ENCODE data around the gene NAA50. TPM values are rescaled to one million over a fixed set of nuclear protein-coding genes. Genes with fewer than 3 reads are reported as not detected.

The NAA50 gene
- total RNA-seq, 4 donors from 2014 or later, result 127 to 172 (median 147) TPM

DNA sequence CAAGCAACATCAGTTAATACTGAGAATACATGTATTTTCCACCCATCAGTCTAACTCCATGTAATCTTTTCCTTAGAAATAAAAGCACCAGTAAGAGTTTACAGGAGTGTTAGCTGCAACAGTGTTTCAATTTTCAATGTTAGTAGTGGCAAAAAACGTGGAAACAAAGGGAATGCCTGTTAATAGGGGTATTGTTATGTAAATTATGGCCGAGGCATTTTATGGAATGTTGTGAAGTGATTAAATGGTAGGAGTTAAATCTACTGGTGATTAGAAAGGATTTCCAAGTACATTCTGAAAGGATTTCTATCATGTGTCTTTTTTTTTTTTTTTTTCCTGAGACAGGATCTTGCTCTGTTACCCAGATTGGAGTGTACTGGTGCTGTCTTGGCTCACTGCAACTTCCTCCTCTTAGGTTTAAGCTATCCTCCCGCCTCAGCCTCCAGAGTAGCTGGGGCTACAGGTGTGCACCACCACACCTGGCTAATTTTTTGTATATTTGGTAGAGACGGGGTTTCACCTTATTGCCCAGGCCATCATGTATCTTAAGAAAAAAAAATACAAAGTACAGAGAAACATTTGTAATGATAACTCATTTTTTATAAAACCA is 7.4 kb upstream of the NAA50 start:
- peaks cover 0 to 27% (median 2%) of the 10 kb centered on the region in 3 donors for H3K4me1 ChIP-seq
- no peak for ATAC-seq
- H3K27me3 ChIP-seq, result no peaks in the 10 kb centered on the region
- no peak overlapping the region for H3K27ac ChIP-seq
- WGBS, 2 donors (ENCODE audit: low coverage in 1 of 2), result 63 to 71% methylated on average over 3 to 4 of the region's 4 CpGs
- peaks cover 0 to 7% (median 0%) of the 10 kb centered on the region in 3 donors for H3K9me3 ChIP-seq
- H3K36me3 ChIP-seq, result no peaks in the 10 kb centered on the region
- no peak overlapping the region for H3K4me3 ChIP-seq
- no peak for TF ChIP-seq POLR2AphosphoS5 (IDR thresholded peaks at IDR 0.05)
- TF ChIP-seq, protein P1, sequence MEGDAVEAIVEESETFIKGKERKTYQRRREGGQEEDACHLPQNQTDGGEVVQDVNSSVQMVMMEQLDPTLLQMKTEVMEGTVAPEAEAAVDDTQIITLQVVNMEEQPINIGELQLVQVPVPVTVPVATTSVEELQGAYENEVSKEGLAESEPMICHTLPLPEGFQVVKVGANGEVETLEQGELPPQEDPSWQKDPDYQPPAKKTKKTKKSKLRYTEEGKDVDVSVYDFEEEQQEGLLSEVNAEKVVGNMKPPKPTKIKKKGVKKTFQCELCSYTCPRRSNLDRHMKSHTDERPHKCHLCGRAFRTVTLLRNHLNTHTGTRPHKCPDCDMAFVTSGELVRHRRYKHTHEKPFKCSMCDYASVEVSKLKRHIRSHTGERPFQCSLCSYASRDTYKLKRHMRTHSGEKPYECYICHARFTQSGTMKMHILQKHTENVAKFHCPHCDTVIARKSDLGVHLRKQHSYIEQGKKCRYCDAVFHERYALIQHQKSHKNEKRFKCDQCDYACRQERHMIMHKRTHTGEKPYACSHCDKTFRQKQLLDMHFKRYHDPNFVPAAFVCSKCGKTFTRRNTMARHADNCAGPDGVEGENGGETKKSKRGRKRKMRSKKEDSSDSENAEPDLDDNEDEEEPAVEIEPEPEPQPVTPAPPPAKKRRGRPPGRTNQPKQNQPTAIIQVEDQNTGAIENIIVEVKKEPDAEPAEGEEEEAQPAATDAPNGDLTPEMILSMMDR (IDR thresholded peaks at IDR 0.05), result no peak
- no peak for TF ChIP-seq POLR2A (IDR thresholded peaks at IDR 0.05)

DNA sequence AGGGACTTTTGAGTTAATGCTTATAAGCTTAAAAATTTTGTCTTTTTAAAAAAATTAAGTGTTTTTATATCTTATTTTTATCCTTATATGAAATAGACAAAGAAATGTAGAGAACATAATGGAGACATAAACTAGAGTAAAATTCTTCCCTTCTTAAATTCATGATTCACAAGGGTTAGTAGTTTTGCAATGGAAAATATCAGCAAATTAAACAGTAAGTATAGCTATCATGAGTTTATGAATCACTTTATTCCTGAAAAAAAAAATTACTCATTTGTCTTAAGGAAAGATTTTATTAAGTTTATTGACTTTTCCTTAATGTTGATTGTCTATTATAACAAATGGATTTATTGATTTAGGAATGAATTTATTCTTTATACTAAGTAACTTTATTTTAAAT is 5.1 kb upstream of the NAA50 start:
- Histone ChIP-seq H3K4me1 (peaks cover 5 to 40% (median 6%) of the 10 kb centered on the region in 3 donors), H3K27ac (no peak overlapping the region), H3K27me3 (no peaks in the 10 kb centered on the region), H3K9me3 (no peaks in the 10 kb centered on the region), H3K36me3 (no peaks in the 10 kb centered on the region), H3K4me3 (no peak overlapping the region)
- no peak for ATAC-seq
- TF ChIP-seq EP300 (IDR thresholded peaks at IDR 0.05) (no peak), POLR2AphosphoS5 (IDR thresholded peaks at IDR 0.05) (no peak), POLR2A (IDR thresholded peaks at IDR 0.05) (no peak)
- TF ChIP-seq, protein P1 (IDR thresholded peaks at IDR 0.05), result no peak

DNA sequence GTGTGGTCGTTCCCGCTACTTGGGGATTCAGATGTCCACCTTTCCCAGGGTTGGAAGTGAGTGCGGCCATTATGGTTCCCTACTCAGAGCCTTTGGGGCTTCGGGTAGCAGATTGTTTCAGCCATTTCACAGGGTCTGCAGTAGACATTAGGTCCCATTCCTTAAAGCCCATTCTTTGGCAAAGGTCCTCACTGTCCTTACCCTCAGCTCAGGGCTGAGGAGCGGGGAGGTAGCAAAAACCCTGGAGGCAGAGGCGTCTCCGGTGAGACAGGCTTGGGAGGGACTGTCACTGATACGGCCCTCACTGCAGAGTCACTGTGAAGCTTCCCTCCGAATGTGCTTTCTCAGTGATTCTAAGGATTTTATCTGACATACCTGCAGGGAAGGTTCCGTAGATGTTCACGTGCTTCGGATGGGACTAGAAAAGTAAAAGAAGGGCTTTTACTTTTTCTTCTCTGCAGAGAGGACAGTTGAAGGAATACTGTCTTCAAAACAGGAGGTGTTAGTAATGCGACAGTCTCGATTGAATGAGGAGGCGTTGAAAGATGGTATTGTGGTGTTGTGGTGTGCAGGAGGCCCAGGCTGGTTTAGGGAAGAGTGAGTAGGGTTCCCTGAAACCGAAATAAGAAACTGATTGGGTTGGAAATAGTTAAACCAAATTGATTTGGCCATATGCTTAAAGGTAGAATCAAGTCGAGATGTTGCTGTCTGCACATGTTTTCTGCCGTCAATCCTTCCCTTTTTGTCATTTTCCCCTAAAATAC is 1.4 kb upstream of the NAA50 start:
- no peak for TF ChIP-seq EP300 (IDR thresholded peaks at IDR 0.05)
- TF ChIP-seq, protein P1 (IDR thresholded peaks at IDR 0.05), result no peak
- TF ChIP-seq POLR2AphosphoS5 (IDR thresholded peaks at IDR 0.05), result no peak
- H3K27ac ChIP-seq, result peak overlapping the region; percentile 90 to 97 (median 96)
- WGBS, 2 donors (ENCODE audit: low coverage in 1 of 2), result 3 to 4% methylated on average over 11 to 13 of the region's 18 CpGs
- no peaks in the 10 kb centered on the region for H3K27me3 ChIP-seq
- peak overlapping the region; percentile 79 to 83 for H3K4me3 ChIP-seq
- ATAC-seq, result no peak
- H3K36me3 ChIP-seq, result no peaks in the 10 kb centered on the region
- H3K9me3 ChIP-seq, result no peaks in the 10 kb centered on the region
- H3K4me1 ChIP-seq, result peaks cover 12 to 56% (median 18%) of the 10 kb centered on the region in 3 donors

DNA sequence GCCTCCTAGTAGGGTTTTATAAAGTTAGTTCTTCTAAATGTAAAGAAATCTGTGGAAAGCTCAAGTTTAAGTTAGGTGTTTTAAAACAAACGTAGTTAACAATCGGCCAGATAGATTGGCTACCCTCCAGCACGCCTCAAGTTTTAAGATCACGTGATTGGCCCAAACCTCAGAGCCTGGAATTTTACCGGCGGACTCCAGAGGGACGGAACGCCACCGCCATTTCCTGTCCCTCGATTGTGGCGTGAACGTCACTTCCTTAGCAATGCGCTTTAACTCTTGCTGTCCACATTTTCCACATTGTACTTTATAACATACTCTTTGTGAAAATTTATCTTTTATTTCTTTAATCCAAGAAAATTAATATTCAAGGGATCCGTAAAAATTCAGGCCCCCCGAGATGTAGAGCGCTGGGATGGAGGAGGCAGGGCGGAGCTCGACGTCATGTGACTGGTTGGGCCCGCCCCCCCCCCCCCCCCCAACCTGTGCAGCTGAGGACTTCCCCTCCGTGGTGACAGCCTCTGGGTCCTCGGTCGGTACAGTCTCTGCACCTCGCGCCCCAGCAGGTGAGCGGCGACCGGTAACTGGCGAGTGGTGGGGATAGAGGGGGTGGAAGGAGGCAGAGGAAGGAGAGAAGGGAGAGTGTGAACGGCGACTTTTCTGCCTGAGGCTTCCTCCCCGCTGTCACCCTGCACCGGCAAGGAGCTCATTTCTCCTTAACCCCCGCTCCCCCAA is 666 bp upstream of the NAA50 start, which contains the start of gene ATP6V1A:
TSS of gene ATP6V1A (plus strand) at position 488 of the 735 bp plus-strand sequence. CDS start 31,719 bp downstream, outside the sequence.
- H3K4me1 ChIP-seq, result peaks cover 12 to 63% (median 18%) of the 10 kb centered on the region in 3 donors
- H3K27me3 ChIP-seq, result no peaks in the 10 kb centered on the region
- ATAC-seq, result peak; percentile 87

More for the DNA sequence above, 666 bp upstream of the NAA50 start, which contains the start of gene ATP6V1A:
- TF ChIP-seq EP300 (IDR thresholded peaks at IDR 0.05) (no peak), POLR2AphosphoS5 (IDR thresholded peaks at IDR 0.05) (peak; percentile 16)
- Histone ChIP-seq H3K9me3 (no peaks in the 10 kb centered on the region), H3K4me3 (peak within 1 kb of the TSS; percentile 79 to 83), H3K27ac (peak within 1 kb of the TSS; percentile 90 to 97 (median 96)), H3K36me3 (no peaks in the 10 kb centered on the region)
- 0 to 1% methylated on average over 4 to 17 of the region's 34 CpGs for WGBS, 2 donors (ENCODE audit: low coverage in 1 of 2)
